PFSK-1 (cell line): Measurements from ENCODE around the gene MARCHF3.

Experiments used
- FOXP2 ChIP-seq: optimal IDR thresholded peaks from 2 replicates; pipeline ENCODE3; 2011; ENCODE audit warnings: borderline replicate concordance, control low read depth, inconsistent platforms; ENCODE audit not compliant: insufficient read depth; ENCODE audit errors: extremely low read length, extremely low read depth
- POLR2AphosphoS5 ChIP-seq: IDR thresholded peaks from 2 replicates; pipeline ENCODE4 v1.6.1; 2012; ENCODE audit warnings: low read depth, mild to moderate bottlenecking, control low read depth, low read length, moderate library complexity
- SIN3A ChIP-seq: IDR thresholded peaks from 2 replicates; pipeline ENCODE4 v1.6.1; 2012; ENCODE audit warnings: mild to moderate bottlenecking, low read length, moderate library complexity, borderline replicate concordance; ENCODE audit not compliant: insufficient read depth
- TAF1 ChIP-seq: IDR thresholded peaks from 2 replicates; pipeline ENCODE4 v1.6.1; 2012; ENCODE audit warnings: low read length, control low read depth, borderline replicate concordance; ENCODE audit not compliant: insufficient read depth
- TF ChIP-seq, protein P1 (sequence below), 2 experiments: IDR thresholded peaks; 2 replicates each; pipeline versions ENCODE4 v1.6.1 to v1.8.0; 2011 to 2012; ENCODE audit warnings: low read depth in 2 of 2, low read length in 2 of 2, control low read depth in 1 of 2, inconsistent platforms in 1 of 2, mild to moderate bottlenecking in 1 of 2, moderate library complexity in 1 of 2; ENCODE audit not compliant: insufficient read depth in 1 of 2

The MARCHF3 gene

DNA sequence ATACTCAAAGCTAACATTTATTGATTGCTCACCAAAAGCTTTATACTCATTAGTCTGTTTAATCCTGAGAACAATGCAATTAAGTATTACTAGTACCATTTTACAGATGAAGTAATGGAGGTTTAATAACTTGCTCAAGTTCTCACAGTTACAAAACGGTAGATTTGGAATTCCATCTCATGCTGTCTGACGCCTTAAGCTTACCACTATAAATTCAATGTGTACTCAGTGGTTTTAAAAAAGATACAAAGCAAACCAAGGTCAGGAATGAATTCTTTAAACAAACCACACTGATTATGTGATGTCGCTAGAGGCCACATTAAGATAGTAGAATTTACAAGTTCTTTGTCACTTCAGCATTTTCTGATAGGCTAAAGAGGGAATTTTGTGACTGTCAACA is 44.1 kb upstream of the MARCHF3 start:
- TF ChIP-seq TAF1, result no peak
- no peak for TF ChIP-seq FOXP2
- no peak for TF ChIP-seq SIN3A
- TF ChIP-seq POLR2AphosphoS5, result no peak
- TF ChIP-seq, protein P1, sequence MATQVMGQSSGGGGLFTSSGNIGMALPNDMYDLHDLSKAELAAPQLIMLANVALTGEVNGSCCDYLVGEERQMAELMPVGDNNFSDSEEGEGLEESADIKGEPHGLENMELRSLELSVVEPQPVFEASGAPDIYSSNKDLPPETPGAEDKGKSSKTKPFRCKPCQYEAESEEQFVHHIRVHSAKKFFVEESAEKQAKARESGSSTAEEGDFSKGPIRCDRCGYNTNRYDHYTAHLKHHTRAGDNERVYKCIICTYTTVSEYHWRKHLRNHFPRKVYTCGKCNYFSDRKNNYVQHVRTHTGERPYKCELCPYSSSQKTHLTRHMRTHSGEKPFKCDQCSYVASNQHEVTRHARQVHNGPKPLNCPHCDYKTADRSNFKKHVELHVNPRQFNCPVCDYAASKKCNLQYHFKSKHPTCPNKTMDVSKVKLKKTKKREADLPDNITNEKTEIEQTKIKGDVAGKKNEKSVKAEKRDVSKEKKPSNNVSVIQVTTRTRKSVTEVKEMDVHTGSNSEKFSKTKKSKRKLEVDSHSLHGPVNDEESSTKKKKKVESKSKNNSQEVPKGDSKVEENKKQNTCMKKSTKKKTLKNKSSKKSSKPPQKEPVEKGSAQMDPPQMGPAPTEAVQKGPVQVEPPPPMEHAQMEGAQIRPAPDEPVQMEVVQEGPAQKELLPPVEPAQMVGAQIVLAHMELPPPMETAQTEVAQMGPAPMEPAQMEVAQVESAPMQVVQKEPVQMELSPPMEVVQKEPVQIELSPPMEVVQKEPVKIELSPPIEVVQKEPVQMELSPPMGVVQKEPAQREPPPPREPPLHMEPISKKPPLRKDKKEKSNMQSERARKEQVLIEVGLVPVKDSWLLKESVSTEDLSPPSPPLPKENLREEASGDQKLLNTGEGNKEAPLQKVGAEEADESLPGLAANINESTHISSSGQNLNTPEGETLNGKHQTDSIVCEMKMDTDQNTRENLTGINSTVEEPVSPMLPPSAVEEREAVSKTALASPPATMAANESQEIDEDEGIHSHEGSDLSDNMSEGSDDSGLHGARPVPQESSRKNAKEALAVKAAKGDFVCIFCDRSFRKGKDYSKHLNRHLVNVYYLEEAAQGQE (IDR thresholded peaks at IDR 0.05; ENCODE audit: insufficient read depth in 1 of 2, low read depth in 2 of 2, low read length in 2 of 2), result no peak

DNA sequence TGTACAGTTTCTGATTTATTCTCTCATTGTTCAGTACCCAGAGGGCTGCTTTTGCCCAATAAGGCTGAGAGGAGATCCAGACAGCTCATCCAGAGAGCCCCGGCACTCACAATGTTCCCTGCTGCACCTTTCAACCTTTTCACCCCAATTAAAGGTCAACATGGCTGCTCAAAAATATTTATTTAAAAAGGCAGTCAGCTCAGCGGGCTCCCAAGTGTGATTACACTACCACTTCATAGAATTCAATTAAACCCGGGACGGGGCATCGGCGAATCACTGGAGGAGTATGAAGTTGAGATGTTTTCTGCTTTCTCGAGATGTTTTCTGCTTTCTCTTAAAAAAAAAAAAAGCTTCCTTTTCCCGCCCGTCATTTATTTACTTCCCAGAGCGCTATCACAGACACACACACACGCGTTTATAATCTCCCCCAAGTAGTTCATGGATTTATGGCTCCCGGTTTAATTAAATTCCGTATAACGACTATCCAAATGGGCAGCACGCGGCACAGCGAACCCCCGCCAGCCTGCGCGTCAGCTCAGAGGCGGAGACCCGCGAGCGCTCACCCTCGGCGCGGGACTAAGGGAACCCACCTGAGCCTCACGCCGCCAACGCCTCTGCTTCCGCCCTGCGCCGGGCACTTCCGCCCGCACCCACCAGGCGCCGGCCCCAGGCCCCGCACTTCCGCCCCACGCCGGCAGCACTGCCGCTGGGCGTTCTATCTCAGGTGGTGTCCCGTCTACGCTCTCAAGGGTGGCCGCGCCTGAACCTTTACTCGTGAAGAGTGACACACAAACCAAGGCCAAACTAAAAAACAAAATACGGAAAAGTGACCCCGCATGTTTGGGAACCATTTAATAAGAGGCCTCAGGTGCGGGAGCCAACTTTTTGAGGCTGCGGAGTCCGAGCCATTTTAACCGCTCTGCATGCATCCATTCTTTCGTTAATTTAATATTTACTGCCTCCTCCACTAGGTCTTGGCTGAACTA is 42.8 kb upstream of the MARCHF3 start, which contains the start of gene C5orf63:
C5orf63 (minus strand) TSS at position 642 of the 986 bp plus-strand sequence. CDS start 14,507 bp downstream, outside the sequence.
- TF ChIP-seq TAF1 (no peak), FOXP2 (no peak), SIN3A (no peak), POLR2AphosphoS5 (no peak)
- TF ChIP-seq, protein P1 (IDR thresholded peaks at IDR 0.05; ENCODE audit: insufficient read depth in 1 of 2, low read depth in 2 of 2, low read length in 2 of 2), result no peak

DNA sequence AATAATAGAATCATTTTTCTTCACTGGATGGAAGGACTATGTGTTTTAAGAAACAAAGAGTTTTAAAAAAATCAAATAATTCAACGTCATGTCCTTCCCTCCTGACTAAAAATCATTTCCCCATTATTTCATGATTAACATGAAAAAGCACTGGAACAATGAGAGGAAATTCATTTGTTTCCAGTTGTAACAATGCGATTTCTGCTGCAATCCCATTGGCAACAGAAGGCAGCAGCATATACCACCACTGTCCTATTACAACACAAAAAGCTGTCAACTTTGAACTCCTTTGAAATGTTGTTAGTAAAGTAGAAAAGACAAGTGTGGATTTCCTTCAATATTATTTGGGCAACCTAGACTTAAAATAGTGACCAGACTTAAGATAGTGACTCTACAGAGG is 39.9 kb upstream of the MARCHF3 start:
- TF ChIP-seq TAF1 (no peak), FOXP2 (no peak), SIN3A (no peak), POLR2AphosphoS5 (no peak)
- TF ChIP-seq, protein P1 (IDR thresholded peaks at IDR 0.05; ENCODE audit: insufficient read depth in 1 of 2, low read depth in 2 of 2, low read length in 2 of 2), result no peak

DNA sequence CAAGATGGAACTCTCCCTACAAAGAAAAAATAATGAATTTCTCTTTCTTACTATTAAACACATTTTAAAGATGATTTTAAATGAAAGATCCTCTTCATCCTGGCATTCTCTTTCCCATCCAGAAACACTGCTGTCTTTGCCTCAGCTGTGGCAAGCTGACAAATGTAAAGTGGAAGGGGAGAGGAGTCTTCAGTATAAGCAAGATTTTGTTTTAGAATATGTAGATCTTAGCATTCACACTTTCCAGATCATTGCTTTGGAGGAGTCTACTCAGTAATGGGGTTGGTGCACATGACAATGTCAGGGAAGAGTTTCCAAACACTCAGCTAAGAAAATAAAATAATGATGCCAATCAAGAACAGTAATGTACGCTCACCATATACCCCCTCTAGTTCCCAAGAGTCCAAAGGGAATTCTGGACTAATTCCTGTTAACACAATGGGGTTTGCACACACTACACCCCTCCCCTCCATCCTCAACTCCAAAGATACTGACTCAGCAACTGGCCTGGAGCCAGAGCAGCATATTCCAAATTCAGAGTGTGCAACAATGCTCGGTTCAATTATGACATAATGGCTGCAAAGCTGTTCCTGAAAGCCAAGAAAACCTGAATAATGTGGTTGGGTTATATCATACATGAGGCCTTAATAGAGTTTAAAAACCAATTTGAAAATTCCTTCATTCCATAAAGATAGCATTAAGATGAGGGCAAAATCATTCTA is 38.3 kb upstream of the MARCHF3 start:
- no peak for TF ChIP-seq FOXP2
- TF ChIP-seq TAF1, result no peak
- no peak for TF ChIP-seq POLR2AphosphoS5
- TF ChIP-seq, protein P1 (IDR thresholded peaks at IDR 0.05; ENCODE audit: insufficient read depth in 1 of 2, low read depth in 2 of 2, low read length in 2 of 2), result no peak
- TF ChIP-seq SIN3A, result no peak
